ENCODE measurements around the gene TMEM25.
"Not testable (repeated sequence)": the region's sequence is repeated elsewhere in the genome, so short reads cannot be mapped to it uniquely, and the experiment has no call there.

The TMEM25 gene

GRCh38 chr11:118532852-118533768, 2.1 kb downstream of the TMEM25 start:
- no peak for DNase-seq

DNA sequence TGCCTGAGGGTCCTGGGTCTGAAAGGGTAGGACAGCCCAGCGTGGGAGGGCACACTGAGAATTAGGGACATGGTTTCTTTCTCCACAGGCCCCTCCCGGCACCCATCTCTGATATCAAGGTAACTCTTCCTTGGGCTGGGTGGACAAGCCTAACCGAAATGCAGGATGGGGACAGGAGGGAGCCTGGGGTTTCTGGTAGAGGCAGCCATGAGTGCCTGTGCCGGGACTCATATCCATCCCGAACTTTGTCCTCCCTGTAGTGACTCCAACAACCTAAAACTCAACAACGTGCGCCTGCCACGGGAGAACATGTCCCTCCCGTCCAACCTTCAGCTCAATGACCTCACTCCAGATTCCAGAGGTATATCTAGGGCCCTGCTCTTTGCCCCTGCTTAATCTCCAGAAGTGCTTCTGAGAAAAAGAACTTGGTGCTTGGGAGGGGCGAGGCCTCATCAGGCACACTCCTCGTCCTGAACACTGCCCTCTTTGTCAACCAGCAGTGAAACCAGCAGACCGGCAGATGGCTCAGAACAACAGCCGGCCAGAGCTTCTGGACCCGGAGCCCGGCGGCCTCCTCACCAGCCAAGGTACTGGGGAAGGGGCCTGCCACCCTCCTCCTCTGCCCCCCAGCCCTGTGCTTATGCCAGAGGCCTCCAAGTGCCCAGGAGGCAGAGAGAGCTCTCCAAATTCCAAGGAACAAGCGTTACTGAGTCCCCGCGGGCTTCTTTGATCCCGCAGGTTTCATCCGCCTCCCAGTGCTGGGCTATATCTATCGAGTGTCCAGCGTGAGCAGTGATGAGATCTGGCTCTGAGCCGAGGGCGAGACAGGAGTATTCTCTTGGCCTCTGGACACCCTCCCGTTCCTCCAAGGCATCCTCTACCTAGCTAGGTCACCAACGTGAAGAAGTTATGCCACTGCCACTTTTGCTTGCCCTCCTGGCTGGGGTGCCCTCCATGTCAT, 3.1 kb downstream of the TMEM25 start:
- DNase-seq, result no peak

DNA sequence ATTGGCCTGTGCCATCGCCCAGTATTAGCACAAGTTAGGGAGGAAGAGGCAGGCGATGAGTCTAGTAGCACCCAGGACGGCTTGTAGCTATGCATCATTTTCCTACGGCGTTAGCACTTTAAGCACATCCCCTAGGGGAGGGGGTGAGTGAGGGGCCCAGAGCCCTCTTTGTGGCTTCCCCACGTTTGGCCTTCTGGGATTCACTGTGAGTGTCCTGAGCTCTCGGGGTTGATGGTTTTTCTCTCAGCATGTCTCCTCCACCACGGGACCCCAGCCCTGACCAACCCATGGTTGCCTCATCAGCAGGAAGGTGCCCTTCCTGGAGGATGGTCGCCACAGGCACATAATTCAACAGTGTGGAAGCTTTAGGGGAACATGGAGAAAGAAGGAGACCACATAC, 4.3 kb downstream of the TMEM25 start:
- DNase-seq, result no peak

DNA sequence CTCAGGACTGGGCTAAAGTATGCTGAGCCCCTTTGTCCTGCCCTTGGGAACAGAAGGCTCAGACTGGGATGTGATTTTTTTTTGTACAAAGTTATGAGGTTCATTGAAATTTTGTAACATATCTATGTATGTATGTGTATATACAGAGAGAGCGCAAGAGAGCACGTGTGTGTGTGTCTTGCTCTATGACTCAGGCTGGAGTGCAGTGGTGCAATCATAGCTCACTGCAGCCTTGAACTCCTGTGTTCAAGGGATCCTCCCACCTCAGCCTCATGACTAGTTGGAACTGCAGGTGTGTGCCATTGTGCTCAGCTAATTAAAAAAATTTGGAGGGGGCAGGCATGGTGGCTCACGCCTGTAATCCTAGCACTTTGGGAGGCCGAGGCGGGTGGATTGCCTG, 5.7 kb downstream of the TMEM25 start:
- no peak for DNase-seq

DNA sequence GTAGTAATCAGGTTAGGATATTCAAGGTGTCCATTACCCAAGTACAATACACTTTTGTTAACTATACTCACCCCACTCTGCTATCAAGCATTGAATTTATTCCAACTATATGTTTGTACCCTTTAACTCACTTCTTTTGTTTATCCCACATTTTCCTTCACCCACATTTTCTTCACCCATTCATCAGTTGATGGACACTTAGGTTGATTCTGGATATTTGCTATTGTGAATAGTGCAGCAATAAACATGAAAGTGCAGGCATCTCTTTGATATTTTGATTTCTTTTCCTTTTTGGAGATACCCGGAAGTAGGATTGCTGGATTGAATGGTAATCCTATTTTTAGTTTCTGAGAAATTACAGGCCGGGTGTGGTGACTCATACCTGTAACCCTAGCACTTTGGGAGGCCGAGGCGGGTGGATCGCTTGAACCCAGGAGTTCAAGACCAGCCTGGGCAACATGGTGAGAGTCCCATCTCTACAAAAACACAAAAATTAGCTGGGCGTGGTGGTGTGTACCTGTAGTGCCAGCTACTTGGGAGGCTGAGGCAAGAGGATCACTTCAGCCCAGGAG, 6.5 kb downstream of the TMEM25 start:
- DNase-seq, result no peak

DNA sequence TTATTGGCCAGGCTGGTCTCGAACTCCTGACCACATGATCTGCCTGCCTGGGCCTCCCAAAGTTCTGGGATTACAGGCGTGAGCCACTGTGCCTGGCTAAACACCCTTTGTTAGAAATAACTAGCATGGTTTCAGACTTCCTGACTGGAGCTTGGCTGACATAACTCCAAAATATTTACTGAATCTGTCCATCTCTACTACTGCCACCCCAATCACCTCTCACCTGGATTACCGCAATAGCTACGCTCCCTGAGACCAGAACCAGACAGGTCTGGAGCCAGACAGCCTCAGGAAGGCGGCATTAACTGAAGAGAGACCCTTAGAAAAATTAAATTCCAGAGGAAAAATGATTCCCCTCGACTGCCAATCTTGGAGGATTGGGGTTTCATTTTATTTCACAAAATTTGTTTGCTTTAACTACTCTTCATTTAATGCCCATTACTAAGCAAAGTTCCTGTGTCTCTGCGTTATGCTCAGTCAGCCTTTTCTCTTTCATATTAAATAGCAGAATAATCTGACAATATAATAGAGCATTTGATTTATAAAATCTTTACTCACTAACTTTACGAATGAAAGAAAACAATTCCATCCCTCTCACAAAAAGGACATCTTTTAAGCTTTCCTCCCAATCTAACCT, 13.1 kb downstream of the TMEM25 start:
- no peak for DNase-seq

- DNase-seq, result no peak
Measured at GRCh38 chr11:118544647-118545010, 13.6 kb downstream of the TMEM25 start.

- no peak for DNase-seq
Measured at GRCh38 chr11:118545533-118545932, 14.5 kb downstream of the TMEM25 start.

DNA sequence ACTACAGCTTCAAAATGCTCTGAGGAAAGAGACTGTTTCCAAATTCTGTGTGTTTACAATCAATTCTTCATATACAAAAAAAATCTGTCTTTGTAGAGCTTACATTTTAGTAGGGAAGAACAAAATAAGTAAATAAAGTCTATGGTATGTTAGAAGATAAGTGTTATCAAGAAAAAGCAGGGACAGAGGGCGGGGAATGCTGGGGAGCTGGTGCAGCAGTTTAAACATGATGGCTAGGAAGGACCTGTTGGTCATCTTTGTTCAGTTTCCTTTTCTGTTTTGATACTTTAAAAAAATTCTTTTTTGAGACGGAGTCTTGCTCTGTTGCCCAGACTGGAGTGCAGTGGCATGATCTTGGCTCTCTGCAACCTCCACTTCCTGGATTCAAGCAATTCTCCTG, 16.1 kb downstream of the TMEM25 start:
- DNase-seq, result no peak

DNA sequence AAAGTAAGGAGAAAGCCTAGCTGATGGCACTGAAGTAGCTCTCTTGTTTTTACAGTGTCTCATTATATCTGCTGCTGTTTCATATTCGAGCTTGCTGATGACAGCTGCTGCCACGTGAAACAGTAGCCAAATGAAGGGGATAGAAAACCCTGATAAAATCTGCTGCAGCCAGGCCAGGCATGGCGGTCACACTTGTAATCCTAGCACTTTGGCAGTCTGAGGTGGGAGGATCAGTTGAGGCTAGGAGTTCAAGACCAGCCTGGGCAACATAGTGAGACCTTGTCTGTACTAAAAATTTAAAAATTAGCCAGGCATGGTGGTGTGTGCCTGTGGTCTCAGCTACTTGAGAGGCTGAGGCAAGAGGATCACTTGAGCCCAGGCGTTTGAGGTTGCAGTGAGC, 21.3 kb downstream of the TMEM25 start:
- no peak for DNase-seq

DNA sequence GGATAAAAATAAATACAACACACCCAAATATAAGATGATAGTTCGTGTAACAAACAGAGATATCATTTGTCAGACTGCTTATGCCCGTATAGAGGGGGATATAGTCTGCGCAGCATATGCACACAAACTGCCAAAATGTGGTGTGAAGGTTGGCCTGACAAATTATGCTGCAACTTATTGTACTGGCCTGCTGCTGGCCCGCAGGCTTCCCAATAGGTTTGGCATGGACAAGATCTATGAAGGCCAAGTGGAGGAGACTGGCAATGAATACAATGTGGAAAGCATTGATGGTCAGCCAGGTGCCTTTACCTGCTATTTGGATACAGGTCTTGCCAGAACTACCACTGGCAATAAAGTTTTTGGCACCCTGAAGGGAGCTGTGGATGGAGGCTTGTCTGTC, 29.8 kb downstream of the TMEM25 start:
- no peak for DNase-seq

DNA sequence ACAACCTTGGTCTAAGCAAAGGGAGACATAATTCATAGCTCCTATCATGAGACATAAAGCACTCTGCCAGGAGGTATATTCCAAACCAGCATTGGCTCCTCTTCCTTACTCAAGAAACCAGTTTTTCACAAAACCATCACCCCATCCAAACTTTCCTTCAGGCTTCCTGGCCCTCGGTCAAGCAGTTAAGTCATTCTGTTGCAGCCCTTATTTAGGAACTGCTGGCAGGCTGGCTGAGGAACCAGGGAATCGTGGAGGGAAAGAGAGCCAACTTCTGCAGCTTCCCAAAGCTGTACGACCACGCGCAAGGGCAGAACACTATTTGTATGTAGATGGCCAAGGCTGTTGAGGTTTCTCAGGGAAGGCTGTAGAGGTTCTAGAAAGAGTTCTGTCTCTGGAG, 34.1 kb downstream of the TMEM25 start:
- no peak for DNase-seq

DNA sequence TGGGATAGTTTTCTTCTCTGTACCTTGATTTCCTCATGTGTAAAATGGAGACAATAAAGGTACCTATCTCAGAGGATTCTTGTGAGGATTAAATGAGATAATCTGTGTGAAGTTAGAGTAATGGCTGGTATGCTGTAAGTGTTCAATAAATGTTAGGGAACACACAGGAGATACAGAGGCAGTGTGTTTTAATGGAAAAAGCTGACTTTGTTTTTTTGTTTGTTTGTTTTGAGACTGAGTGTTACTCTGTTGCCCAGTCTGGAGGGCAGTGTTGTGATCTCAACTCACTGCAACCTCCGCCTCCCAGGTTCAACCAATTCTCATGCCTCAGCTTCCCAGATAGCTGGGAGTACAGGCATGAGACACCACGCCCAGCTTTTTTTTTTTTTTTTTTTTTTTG, 38.7 kb downstream of the TMEM25 start:
- DNase-seq, result no peak

DNA sequence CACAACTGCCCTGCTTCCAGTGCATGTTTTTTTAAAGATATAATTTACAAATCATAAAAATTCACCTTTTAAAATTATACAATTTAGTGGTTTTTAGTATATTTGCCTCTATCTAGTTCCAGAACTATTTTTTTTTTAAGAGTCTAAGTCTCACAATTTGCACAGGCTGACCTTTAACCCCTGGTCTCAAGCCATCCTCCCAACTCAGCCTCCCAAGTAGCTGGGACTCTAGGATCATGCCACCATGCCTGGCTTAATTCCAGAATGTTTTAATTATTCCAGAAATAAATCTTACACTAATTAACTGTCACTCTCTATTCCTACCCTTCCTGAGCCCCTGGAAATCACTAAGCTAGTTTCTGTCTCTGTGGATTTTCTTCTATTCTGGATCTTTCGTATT, 39.8 kb downstream of the TMEM25 start:
- no peak for DNase-seq

- DNase-seq, result not testable (repeated sequence)
Measured at GRCh38 chr11:118571701-118572060, 40.7 kb downstream of the TMEM25 start.

DNA sequence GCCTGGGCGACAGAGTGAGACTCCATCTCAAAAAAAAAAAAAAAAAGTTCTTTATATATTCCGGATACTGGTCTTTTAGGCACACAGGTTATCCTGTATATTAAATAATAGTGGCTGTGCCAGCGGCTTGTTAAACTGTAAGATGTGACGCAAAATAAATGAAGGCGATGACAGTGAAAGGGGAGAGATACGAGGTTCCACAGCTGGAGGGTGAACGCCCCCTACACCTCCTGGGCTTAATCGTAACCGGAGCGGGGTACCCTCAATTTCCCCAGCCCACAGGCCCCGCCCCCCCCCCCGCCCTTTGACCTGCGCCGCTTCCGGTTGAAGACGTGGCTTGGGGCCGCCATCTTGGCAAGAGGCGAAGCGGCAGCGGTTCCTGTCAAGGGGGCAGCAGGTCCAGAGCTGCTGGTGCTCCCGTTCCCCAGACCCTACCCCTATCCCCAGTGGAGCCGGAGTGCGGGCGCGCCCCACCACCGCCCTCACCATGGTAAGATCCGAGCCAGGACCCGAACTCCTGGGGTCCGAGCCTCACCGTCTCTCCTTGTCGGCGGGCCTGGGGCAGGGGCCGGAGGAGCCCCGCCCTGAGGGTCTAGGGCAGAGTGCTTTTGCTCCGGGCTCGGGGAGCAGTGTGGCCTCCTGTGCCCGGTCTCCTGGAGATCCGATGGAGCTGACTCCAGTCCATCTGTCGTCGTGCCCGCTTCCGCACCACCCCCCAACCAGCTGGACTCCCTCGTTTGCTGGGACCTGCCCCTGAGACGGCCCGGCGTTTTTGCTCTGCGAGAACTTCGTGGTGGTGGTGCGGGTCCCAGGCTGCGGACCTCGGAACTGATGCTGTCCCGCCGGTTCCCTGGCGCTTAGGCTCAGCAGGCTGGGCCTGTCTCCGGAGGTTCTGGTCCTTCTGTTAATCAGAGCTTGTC, 41.3 kb downstream of the TMEM25 start, which contains the start of gene ARCN1:
Gene ARCN1, plus strand, starts transcription at position 349 of the 920 bp plus-strand sequence. Its CDS starts 139 bp downstream, at position 488.
- peak; percentile 79 for DNase-seq

- no peak for DNase-seq
Measured at GRCh38 chr11:118572981-118573550, 42.1 kb downstream of the TMEM25 start.

DNA sequence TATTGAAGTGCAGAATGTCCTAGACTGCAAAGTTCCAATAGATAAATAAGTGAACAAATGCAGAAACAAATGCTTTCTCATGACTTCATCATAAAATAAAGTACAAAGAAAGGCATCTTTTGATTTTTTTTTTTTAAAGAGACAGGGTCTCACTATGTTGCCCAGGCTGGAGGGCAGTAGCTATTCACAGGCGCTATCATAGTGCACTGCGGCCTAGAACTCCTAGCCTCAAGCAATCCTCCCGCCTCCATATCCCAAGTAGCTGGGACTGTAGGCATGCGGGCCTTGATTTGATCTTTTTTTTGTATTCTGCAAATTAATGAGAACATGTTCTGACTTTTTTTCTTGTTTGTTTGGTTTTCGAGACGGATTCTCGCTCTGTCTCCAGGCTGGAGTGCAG, 43.6 kb downstream of the TMEM25 start:
- DNase-seq, result no peak

GRCh38 chr11:118577995-118578394, 47.0 kb downstream of the TMEM25 start:
- not testable (repeated sequence) for DNase-seq

GRCh38 chr11:118581057-118581456, 50.1 kb downstream of the TMEM25 start:
- no peak for DNase-seq

Measured in KG1 (cell line).